Liver (tissue), 9 donors: ENCODE data around the gene PTP4A1. TPM values are rescaled to one million over a fixed set of nuclear protein-coding genes. Genes with fewer than 3 reads are reported as not detected.

Experiments used
- DNase-seq: peaks from one replicate; pipeline ENCODE4 v3.0.0-alpha.2; 2017; ENCODE audit warnings: low spot score
- H3K27ac ChIP-seq, 2 donors: one replicate each; pipeline ENCODE4 v1.7.0; 2013; ENCODE audit warnings: inconsistent platforms in 2 of 2, low read length in 2 of 2, control low read depth in 1 of 2, low read depth in 1 of 2, mild to moderate bottlenecking in 1 of 2
- H3K27me3 ChIP-seq, 4 donors: one replicate each; pipeline versions ENCODE4 v1.6.1 to v1.7.0; 2013; ENCODE audit warnings: low read length in 3 of 4, inconsistent platforms in 1 of 4, mild to moderate bottlenecking in 1 of 4, moderate library complexity in 1 of 4; ENCODE audit not compliant: control insufficient read depth in 4 of 4, insufficient read depth in 4 of 4
- H3K36me3 ChIP-seq, 4 donors: one replicate each; pipeline versions ENCODE4 v1.6.1 to v1.7.0; 2013; ENCODE audit warnings: low read length in 3 of 4, mild to moderate bottlenecking in 3 of 4, low read depth in 1 of 4, moderate library complexity in 1 of 4; ENCODE audit not compliant: control insufficient read depth in 4 of 4, insufficient read depth in 3 of 4
- H3K4me1 ChIP-seq, 4 donors: one replicate each; pipeline versions ENCODE4 v1.6.1 to v1.7.0; 2013; ENCODE audit warnings: low read length in 3 of 4, mild to moderate bottlenecking in 3 of 4, moderate library complexity in 1 of 4; ENCODE audit not compliant: control insufficient read depth in 4 of 4, insufficient read depth in 4 of 4
- H3K4me3 ChIP-seq, 3 donors: one replicate each; pipeline versions ENCODE4 v1.6.1 to v1.7.0; 2013; ENCODE audit warnings: low read length in 3 of 3, control low read depth in 1 of 3, low read depth in 1 of 3, mild to moderate bottlenecking in 1 of 3
- H3K9ac ChIP-seq, 2 donors: one replicate each; pipeline ENCODE4 v1.7.0; 2013; ENCODE audit warnings: low read length in 2 of 2, mild to moderate bottlenecking in 2 of 2, moderate library complexity in 2 of 2, control low read depth in 1 of 2, low read depth in 1 of 2
- H3K9me3 ChIP-seq, 4 donors: one replicate each; pipeline versions ENCODE4 v1.6.1 to v1.7.0; 2013; ENCODE audit warnings: low read length in 3 of 4; ENCODE audit not compliant: control insufficient read depth in 4 of 4
- ATF3 ChIP-seq: IDR thresholded peaks from 2 replicates; pipeline ENCODE4 v1.6.1; 2016; ENCODE audit warnings: antibody characterized with exemption
- FOXA2 ChIP-seq: IDR thresholded peaks from 2 replicates; pipeline ENCODE4 v1.6.1; 2016; ENCODE audit warnings: antibody characterized with exemption
- HNF4A ChIP-seq, 2 donors: conservative IDR thresholded peaks; 2 replicates each; pipeline ENCODE4 v1.6.1; 2016; ENCODE audit warnings: antibody characterized with exemption in 2 of 2, mild to moderate bottlenecking in 2 of 2
- HNF4G ChIP-seq: IDR thresholded peaks from 2 replicates; pipeline ENCODE4 v1.6.1; 2016; ENCODE audit warnings: antibody characterized with exemption
- JUND ChIP-seq, 2 donors: IDR thresholded peaks; 2 replicates each; pipeline ENCODE4 v1.6.1; 2016; ENCODE audit warnings: antibody characterized with exemption in 2 of 2
- NR2F2 ChIP-seq: IDR thresholded peaks from 2 replicates; pipeline ENCODE4 v1.6.1; 2016; ENCODE audit warnings: antibody characterized with exemption
- RAD21 ChIP-seq, 2 donors: IDR thresholded peaks; 2 replicates each; pipeline ENCODE4 v1.6.1; 2016; ENCODE audit warnings: antibody characterized with exemption in 2 of 2, mild to moderate bottlenecking in 2 of 2
- REST ChIP-seq: IDR thresholded peaks from 2 replicates; pipeline ENCODE4 v1.6.1; 2016; ENCODE audit warnings: antibody characterized with exemption, mild to moderate bottlenecking
- RXRA ChIP-seq, 2 donors: IDR thresholded peaks; 2 replicates each; pipeline ENCODE4 v1.6.1; 2017 to 2018; ENCODE audit warnings: antibody characterized with exemption in 2 of 2, mild to moderate bottlenecking in 1 of 2
- TAF1 ChIP-seq: conservative IDR thresholded peaks from 2 replicates; pipeline ENCODE4 v1.6.1; 2016; ENCODE audit warnings: antibody characterized with exemption, mild to moderate bottlenecking
- ZBTB33 ChIP-seq: IDR thresholded peaks from 2 replicates; pipeline ENCODE4 v1.6.1; 2016; ENCODE audit warnings: antibody characterized with exemption
- WGBS: extraction: QIAGEN DNeasy Blood & Tissue Kit; methylation state at CpG from one replicate; pipeline ENCODE4 v1.1.7; 2013; 5-methylcytosine and 5-hydroxymethylcytosine counted together
- polyA plus RNA-seq, 2 donors: library from polyadenylated mRNA; stranded (reverse) in 1 of 2; unstranded in 1 of 2; fragments of 200-250 nt in 1 of 2; fragments of >200 nt in 1 of 2; fragmentation: Nextera tagmentation in 1 of 2; extraction: Ambion mirVana in 1 of 2; gene quantifications; one replicate each; pipeline versions ENCODE4 v1.2.1 to v1.2.3, GENCODE V29; 2013 to 2015
- total RNA-seq, 2 donors: library from RNA; depleted of rRNA; stranded (reverse); fragments of >200 nt; gene quantifications; one replicate each; pipeline ENCODE4 v1.2.3, GENCODE V29; 2014
- TF ChIP-seq, protein P1 (sequence below): IDR thresholded peaks from 2 replicates; pipeline ENCODE4 v1.6.1; 2016; ENCODE audit warnings: antibody characterized with exemption
- donor health status: healthy.
- donor health status: healthy.
- donor health status: healthy.
- donor health status: healthy.
- donor health status: healthy.

The PTP4A1 gene
- total and polyA plus RNA-seq, 4 donors = 34.3 to 237 (median 152) TPM

DNA sequence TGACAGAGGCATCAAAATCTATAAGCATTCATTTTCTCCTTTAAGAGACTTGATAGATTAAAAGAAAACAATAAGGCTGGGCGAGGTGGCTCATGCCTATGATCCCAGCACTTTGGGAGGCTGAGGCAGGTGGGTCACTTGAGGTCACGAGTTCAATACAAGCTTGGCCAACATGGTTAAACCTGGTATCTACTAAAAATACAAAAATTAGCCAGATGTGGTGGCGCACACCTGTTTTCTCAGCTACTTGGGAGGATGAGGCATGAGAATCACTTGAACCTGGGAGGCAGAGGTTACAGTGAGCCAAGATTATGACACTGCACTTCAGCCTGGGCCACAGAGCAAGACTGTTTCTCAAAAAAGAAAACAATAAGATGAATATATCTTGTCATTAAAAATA is 39.3 kb upstream of the PTP4A1 start:
- 92% methylated on average over 3 of the region's 3 CpGs for WGBS
- no peaks in the 10 kb centered on the region for H3K9me3 ChIP-seq
- peaks cover 0 to 4% (median 1%) of the 10 kb centered on the region in 4 donors for H3K36me3 ChIP-seq
- TF ChIP-seq TAF1 (no peak), ZBTB33 (no peak), RAD21 (IDR thresholded peaks at IDR 0.05) (no peak), JUND (IDR thresholded peaks at IDR 0.05) (no peak), NR2F2 (no peak), HNF4G (no peak), ATF3 (no peak)
- TF ChIP-seq, protein P1, sequence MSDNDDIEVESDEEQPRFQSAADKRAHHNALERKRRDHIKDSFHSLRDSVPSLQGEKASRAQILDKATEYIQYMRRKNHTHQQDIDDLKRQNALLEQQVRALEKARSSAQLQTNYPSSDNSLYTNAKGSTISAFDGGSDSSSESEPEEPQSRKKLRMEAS = no peak
- H3K27me3 ChIP-seq = no peaks in the 10 kb centered on the region
- H3K9ac ChIP-seq = no peak overlapping the region
- H3K27ac ChIP-seq = no peak overlapping the region
- no peak for DNase-seq
- H3K4me3 ChIP-seq = no peak overlapping the region
- H3K4me1 ChIP-seq = peaks cover 10 to 26% (median 13%) of the 10 kb centered on the region in 4 donors

- Histone ChIP-seq H3K4me3 (no peak overlapping the region), H3K9me3 (no peaks in the 10 kb centered on the region), H3K9ac (no peak overlapping the region), H3K4me1 (peaks cover 10 to 32% (median 15%) of the 10 kb centered on the region in 4 donors), H3K36me3 (peaks cover 0 to 6% (median 1%) of the 10 kb centered on the region in 4 donors), H3K27me3 (no peaks in the 10 kb centered on the region), H3K27ac (no peak overlapping the region)
- no peak for DNase-seq
- WGBS = 94% methylated on average over 4 of the region's 4 CpGs
- TF ChIP-seq HNF4A (conservative IDR thresholded peaks at IDR 0.05) (no peak), HNF4G (no peak), JUND (IDR thresholded peaks at IDR 0.05) (no peak), RXRA (IDR thresholded peaks at IDR 0.05) (no peak), ATF3 (no peak), REST (no peak), TAF1 (no peak), FOXA2 (no peak)
Measured at GRCh38 chr6:63533952-63534351, 38.3 kb upstream of the PTP4A1 start.
